Mesothelial cell of epicardium (in vitro differentiated cells): ENCODE data around the gene MYCN. TPM values are rescaled to one million over a fixed set of nuclear protein-coding genes. Genes with fewer than 3 reads are reported as not detected.
A peak's percentile ranks its signal among the peaks of the same experiment; 100 is the strongest.

Experiments used
- DNase-seq, 2 experiments: peaks; one replicate each; pipeline ENCODE4 v3.0.0; 2021; ENCODE audit warnings: low spot score in 2 of 2; ENCODE audit not compliant: unreplicated experiment in 2 of 2
- H3K27ac Mint-ChIP-seq: 2 replicates; pipeline ENCODE4 v1.8.0; 2021; ENCODE audit warnings: mixed read lengths
- H3K27me3 Mint-ChIP-seq: 2 replicates; pipeline ENCODE4 v1.8.0; 2021; ENCODE audit warnings: low read depth, mixed read lengths
- H3K36me3 Mint-ChIP-seq: 2 replicates; pipeline ENCODE4 v1.8.0; 2021; ENCODE audit warnings: mixed read lengths
- H3K4me1 Mint-ChIP-seq: 2 replicates; pipeline ENCODE4 v1.8.0; 2021; ENCODE audit warnings: mixed read lengths
- H3K4me3 Mint-ChIP-seq: 2 replicates; pipeline ENCODE4 v1.8.0; 2021; ENCODE audit warnings: mild to moderate bottlenecking, moderate library complexity, mixed read lengths
- H3K9me3 Mint-ChIP-seq: 2 replicates; pipeline ENCODE4 v1.8.0; 2021; ENCODE audit warnings: mixed read lengths
- CTCF ChIP-seq: fragments of 200-600 bp; sonication (generic); IDR thresholded peaks from one replicate; pipeline ENCODE4 v1.5.0; 2021; ENCODE audit warnings: antibody characterized with exemption; ENCODE audit not compliant: unreplicated experiment
- total RNA-seq: library from RNA; stranded (reverse); gene quantifications from 3 replicates; pipeline ENCODE4 v1.2.1, GENCODE V29; 2021

Gene MYCN
- total RNA-seq, 1 donor from 2014 or later = 69.1 TPM

GRCh38 chr2:15986644-15987043, 46.3 kb downstream of the MYCN start:
- Mint-ChIP-seq H3K9me3 (no peaks in the 10 kb centered on the region), H3K27ac (no peak overlapping the region), H3K36me3 (no peaks in the 10 kb centered on the region), H3K4me3 (no peak overlapping the region), H3K4me1 (peaks cover 40% of the 10 kb centered on the region), H3K27me3 (no peaks in the 10 kb centered on the region)
- no peak for TF ChIP-seq CTCF
- DNase-seq = no peak

GRCh38 chr2:15988733-15989132, 48.4 kb downstream of the MYCN start:
- peaks cover 26% of the 10 kb centered on the region for H3K4me1 Mint-ChIP-seq
- no peak for DNase-seq
- peak overlapping the region; percentile 5 for H3K27ac Mint-ChIP-seq

GRCh38 chr2:15989559-15989958, 49.2 kb downstream of the MYCN start:
- H3K27ac Mint-ChIP-seq = peak overlapping the region; percentile 91
- H3K36me3 Mint-ChIP-seq = no peaks in the 10 kb centered on the region
- no peak for TF ChIP-seq CTCF
- H3K9me3 Mint-ChIP-seq = no peaks in the 10 kb centered on the region
- DNase-seq = no peak
- no peak overlapping the region for H3K4me3 Mint-ChIP-seq
- peaks cover 21% of the 10 kb centered on the region for H3K4me1 Mint-ChIP-seq
- no peaks in the 10 kb centered on the region for H3K27me3 Mint-ChIP-seq

More at GRCh38 chr2:15988733-15989132, 48.4 kb downstream of the MYCN start:
- Mint-ChIP-seq H3K27me3 (no peaks in the 10 kb centered on the region), H3K4me3 (no peak overlapping the region), H3K36me3 (no peaks in the 10 kb centered on the region), H3K9me3 (no peaks in the 10 kb centered on the region)
- no peak for TF ChIP-seq CTCF

GRCh38 chr2:15990151-15991101, 50.1 kb downstream of the MYCN start:
- H3K27ac Mint-ChIP-seq = peak overlapping the region; percentile 91
- H3K27me3 Mint-ChIP-seq = no peaks in the 10 kb centered on the region
- H3K4me3 Mint-ChIP-seq = no peak overlapping the region
- no peaks in the 10 kb centered on the region for H3K36me3 Mint-ChIP-seq
- DNase-seq = no peak
- no peak for TF ChIP-seq CTCF
- H3K4me1 Mint-ChIP-seq = peaks cover 21% of the 10 kb centered on the region
- H3K9me3 Mint-ChIP-seq = no peaks in the 10 kb centered on the region

GRCh38 chr2:15991231-15991630, 50.9 kb downstream of the MYCN start:
- TF ChIP-seq CTCF = no peak
- no peak overlapping the region for H3K27ac Mint-ChIP-seq
- H3K4me1 Mint-ChIP-seq = peaks cover 21% of the 10 kb centered on the region
- H3K4me3 Mint-ChIP-seq = no peak overlapping the region
- no peaks in the 10 kb centered on the region for H3K27me3 Mint-ChIP-seq
- H3K9me3 Mint-ChIP-seq = no peaks in the 10 kb centered on the region
- no peak for DNase-seq
- no peaks in the 10 kb centered on the region for H3K36me3 Mint-ChIP-seq
